ENCODE results near the gene NPC1L1.
"Not testable (repeated sequence)": the region's sequence is repeated elsewhere in the genome, so short reads cannot be mapped to it uniquely, and the experiment has no call there.

DNA sequence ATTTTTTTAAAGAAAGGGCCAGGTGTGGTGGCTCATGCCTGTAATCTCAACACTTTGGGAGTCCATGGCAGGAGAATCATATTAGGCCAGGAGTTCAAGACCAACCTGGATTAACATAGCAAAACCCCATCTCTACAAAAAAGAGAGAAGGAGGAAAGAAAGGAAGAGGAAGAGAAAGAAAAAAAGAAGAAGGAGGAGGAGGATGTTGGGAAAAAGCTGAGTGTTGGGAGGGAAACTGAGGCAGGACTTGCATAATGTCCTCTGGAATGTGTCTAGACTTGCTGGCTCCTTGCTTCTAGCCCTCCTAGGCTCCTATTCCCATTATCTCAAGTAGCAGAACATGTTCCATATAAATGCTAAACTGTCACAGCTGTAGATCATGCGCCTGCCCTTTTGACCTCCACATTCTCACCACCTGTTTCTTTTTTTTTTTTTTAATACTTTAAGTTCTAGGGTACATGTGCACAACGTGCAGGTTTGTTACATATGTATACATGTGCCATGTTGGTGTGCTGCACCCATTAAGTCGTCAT, 11.4 kb upstream of the NPC1L1 start:
- not testable (repeated sequence) for TF ChIP-seq CTCF (conservative IDR thresholded peaks at IDR 0.05; ENCODE audit: low read depth, low read length); EZH2phosphoT487 (IDR thresholded peaks at IDR 0.05; ENCODE audit: borderline replicate concordance, low read length)
